WI38 (cell line): Measurements from ENCODE around the gene FOLR1.
"Not testable (repeated sequence)": the region's sequence is repeated elsewhere in the genome, so short reads cannot be mapped to it uniquely, and the experiment has no call there.

ENCODE experiments used
- H3K4me3 ChIP-seq: 2 replicates; pipeline ENCODE4 v1.5.1; 2011; ENCODE audit warnings: low read depth, mild to moderate bottlenecking, control low read depth, low read length
- TF ChIP-seq, protein P1 (sequence below): IDR thresholded peaks from 2 replicates; pipeline ENCODE4 v1.5.1; 2012; ENCODE audit warnings: low read depth, mild to moderate bottlenecking, control low read depth, low read length

The FOLR1 gene

DNA sequence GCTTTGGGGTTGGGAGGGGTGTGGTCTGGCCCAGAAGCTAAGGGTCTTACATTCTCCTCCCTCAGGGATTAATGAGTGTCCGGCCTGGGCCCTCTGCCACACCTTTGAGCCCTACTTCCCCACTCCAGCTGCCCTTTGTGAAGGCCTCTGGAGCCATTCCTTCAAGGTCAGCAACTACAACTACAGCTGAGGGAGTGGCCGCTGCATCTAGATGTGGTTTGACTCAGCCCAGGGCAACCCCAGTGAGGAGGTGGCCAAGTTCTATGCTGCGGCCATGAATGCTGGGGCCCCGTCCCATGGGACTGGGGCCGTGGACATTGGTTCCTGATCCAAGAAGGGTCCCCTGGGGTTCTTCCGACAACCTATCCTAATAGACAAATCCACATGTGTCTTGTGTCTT, 14.3 kb upstream of the FOLR1 start:
- TF ChIP-seq, protein P1, sequence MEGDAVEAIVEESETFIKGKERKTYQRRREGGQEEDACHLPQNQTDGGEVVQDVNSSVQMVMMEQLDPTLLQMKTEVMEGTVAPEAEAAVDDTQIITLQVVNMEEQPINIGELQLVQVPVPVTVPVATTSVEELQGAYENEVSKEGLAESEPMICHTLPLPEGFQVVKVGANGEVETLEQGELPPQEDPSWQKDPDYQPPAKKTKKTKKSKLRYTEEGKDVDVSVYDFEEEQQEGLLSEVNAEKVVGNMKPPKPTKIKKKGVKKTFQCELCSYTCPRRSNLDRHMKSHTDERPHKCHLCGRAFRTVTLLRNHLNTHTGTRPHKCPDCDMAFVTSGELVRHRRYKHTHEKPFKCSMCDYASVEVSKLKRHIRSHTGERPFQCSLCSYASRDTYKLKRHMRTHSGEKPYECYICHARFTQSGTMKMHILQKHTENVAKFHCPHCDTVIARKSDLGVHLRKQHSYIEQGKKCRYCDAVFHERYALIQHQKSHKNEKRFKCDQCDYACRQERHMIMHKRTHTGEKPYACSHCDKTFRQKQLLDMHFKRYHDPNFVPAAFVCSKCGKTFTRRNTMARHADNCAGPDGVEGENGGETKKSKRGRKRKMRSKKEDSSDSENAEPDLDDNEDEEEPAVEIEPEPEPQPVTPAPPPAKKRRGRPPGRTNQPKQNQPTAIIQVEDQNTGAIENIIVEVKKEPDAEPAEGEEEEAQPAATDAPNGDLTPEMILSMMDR: no peak
- no peak overlapping the region for H3K4me3 ChIP-seq

DNA sequence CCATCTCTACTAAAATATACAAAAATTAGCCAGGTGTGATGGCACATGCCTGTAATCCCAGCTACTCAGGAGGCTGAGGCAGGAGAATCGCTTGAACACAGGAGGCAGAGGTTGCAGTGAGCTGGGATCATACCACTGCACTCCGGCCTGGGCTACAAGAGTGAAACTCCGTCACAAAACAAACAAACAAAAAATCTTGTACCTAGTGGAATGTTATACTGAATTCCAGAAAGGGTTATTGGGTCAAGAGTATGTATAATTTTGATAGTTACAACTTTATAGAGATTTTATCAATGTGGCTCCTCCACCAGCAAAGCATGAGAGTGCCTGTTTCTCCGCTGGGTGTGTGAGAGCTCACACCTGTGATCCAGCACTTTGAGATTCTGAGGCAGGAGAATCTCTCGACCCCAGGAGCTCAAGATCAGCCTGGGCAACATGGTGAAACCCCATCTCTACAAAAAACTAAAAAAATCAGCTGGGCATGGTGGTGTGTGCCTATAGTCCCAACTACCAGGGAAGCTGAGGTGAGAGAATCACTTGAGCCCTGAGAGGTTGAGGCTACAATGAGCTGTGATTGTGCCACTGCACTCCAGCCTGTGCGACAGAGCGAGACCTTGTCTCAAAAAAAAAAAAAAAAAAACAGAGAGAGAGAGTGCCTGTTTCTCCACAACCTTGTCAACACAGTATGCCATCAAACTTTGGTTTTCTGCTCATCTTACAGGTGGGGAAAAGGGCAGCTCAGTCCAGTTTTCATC, 12.7 kb upstream of the FOLR1 start:
- TF ChIP-seq, protein P1: no peak
- no peak overlapping the region for H3K4me3 ChIP-seq

DNA sequence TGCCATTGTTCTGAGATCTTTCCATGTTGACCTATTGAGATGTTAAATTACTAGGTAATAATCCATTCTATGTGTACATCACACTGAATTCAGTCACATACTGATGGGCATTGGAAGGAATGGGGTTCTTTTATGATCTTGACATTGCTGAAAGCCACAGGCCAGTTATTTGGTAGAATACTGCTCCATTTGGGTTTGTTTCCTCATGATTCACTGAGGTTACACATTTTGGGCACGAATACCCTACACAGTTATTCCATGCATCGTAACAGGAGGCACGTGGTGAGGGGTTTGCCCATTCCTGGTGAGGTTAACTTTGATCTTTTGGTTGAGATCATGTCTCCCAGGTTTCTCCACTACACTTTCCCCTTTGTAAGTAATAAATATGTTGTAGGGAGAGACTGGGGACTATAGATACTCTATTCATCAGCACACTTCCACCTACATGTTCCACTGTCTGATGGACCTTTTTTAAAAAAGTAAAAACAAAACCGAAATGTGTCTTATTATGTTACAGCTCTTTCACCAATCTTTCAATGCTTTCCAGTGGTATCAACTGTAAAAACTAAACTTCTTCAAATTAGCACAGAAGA, 12.0 kb upstream of the FOLR1 start:
- no peak overlapping the region for H3K4me3 ChIP-seq
- TF ChIP-seq, protein P1: no peak

DNA sequence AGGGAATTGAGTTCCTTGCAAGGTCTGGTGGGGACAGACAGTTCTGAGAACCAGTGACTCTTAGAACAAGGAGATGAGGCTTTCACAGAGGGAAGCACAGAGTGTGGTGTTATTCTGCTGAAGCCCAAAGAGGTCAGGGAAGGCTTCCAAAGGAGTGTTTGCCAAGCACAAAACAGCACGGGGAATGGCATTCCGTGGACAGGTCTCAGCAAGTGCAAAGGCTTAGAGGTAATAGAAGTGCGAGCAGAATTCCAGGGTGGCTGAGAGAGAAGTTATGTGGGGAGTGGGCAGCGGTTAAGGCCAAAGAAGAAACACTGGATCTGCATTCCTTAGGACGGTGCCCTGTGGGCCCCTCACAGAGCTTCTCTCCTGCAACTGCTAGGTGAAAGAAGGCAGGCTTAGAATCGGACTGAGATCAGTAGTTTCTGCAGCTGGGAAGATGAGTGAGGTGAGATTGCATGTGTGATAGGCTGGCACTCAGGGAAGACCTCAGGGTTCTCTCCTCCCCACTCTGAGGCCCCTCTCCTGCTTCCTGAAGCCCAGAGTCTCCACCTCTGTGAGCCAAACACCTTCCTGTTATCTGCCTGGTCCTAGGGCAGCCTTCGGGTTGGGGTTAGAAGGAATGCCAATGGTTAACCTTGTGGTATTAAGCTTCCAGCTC, 10.9 kb upstream of the FOLR1 start:
- not testable (repeated sequence) for H3K4me3 ChIP-seq

DNA sequence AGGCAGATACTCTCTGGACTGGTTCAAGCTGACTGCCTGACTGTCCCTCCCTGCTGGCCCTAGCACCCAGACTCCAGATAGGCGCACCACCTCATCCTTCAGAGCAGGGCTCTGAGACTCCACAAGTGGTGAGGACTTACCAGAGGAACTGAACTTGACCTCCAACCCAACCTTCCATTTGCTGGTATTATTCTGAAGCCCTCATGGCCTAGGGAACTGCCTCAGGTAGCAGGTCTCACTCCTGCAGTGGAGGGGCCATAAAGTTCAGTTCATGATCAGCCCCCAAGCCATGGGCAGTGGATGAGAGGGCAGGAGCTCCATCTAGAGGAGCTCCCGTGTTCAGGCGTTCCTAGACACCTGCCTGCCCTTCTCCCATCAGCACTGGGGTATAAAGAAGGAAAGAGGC, 10.4 kb upstream of the FOLR1 start:
- H3K4me3 ChIP-seq: not testable (repeated sequence)

DNA sequence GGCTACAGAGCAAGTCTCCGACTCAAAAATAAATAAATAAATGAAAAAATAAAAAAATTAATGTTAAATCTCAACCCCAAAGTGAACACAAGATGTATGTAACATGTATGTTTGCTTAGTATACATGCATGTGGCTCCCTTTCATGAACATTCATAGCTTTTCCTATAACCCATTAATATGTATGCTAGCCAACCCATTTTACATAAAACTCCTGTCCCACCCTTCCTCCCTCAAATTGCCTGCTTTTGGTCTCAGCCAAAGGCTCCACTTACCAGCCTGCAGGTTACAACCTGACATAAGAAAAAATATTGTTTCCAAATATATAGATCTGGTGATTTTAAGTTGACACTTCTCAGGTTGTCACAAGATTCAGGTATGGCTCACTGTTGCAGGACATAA, 3.7 kb upstream of the FOLR1 start:
- TF ChIP-seq, protein P1: no peak
- H3K4me3 ChIP-seq: no peak overlapping the region

DNA sequence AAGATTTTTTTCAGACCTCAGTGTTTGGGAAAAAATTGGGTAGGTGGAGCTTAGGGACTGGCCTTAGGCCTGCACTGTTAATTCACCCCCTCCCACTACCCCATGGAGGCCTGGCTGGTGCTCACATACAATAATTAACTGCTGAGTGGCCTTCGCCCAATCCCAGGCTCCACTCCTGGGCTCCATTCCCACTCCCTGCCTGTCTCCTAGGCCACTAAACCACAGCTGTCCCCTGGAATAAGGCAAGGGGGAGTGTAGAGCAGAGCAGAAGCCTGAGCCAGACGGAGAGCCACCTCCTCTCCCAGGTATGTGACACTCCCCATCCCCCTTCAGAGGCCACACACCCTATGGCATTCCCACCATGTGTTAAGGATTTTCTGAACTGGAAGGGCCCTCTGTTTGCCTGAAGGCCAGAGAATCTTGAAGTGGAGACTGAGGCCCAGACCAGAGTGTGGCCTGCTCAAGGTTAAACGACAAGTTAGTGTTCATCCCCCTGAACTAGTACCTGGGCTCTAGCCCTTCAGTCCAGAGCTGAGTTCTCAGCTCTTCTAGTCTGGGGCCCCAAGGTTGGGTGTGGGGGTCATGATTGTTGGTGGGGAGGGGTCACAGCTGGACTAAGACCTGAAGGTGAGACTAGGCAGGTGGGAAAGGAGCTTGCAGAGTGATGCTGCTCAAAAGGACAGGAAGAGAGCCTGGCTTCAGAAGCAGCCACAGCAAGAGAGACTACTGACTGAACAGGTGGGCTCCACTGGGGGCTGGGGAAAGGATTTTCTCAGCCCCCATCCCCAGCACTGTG, 2.3 kb upstream of the FOLR1 start:
- H3K4me3 ChIP-seq: no peak overlapping the region
- TF ChIP-seq, protein P1: no peak

DNA sequence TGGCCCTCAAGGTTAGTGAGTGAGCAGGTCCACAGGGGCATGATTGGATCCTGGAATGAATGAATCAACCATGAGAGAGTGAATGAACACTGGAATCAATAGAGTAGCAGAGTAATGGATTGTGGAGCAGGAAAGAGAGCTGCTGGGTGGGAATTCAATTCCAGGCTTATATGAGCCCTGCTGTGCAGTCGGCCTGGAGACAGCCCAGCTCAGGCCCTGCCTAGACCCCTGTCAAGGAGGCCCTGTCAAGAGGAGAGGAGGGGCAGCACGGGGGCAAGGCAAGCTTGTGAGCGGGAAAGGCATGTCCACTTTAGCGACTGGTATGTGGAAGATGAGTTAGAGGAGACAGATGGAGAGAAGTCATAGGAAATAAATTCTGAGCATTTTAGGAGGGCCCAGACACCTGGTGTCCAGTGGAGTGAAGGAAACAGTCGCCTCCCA, 1.3 kb upstream of the FOLR1 start:
- H3K4me3 ChIP-seq: no peak overlapping the region
- TF ChIP-seq, protein P1: no peak
